Measurements from ENCODE around the gene ETV3.
A peak's percentile ranks its signal among the peaks of the same experiment; 100 is the strongest.

Gene ETV3

GRCh38 chr1:157158967-157159366 is 20.8 kb upstream of the ETV3 start:
- no peak for DNase-seq

- peak; percentile 16 for DNase-seq
Observed at GRCh38 chr1:157157501-157158190, 19.5 kb upstream of the ETV3 start.

- peak; percentile 49 for DNase-seq
Observed at GRCh38 chr1:157156058-157156541, 17.9 kb upstream of the ETV3 start.

GRCh38 chr1:157155658-157156057 is 17.5 kb upstream of the ETV3 start:
- no peak for DNase-seq

GRCh38 chr1:157154940-157155514 is 16.8 kb upstream of the ETV3 start:
- peak; percentile 80 for DNase-seq

- DNase-seq, result no peak
Observed at GRCh38 chr1:157154291-157154690, 16.1 kb upstream of the ETV3 start.

GRCh38 chr1:157153746-157154145 is 15.6 kb upstream of the ETV3 start:
- no peak for DNase-seq

GRCh38 chr1:157152510-157152909 is 14.3 kb upstream of the ETV3 start:
- no peak for DNase-seq

GRCh38 chr1:157151506-157151905 is 13.3 kb upstream of the ETV3 start:
- no peak for DNase-seq

- DNase-seq, result no peak
Observed at GRCh38 chr1:157151073-157151472, 12.9 kb upstream of the ETV3 start.

- no peak for DNase-seq
Observed at GRCh38 chr1:157150631-157151030, 12.4 kb upstream of the ETV3 start.

GRCh38 chr1:157147906-157148700 is 9.9 kb upstream of the ETV3 start:
- no peak for DNase-seq

GRCh38 chr1:157147037-157147436 is 8.8 kb upstream of the ETV3 start:
- no peak for DNase-seq

GRCh38 chr1:157146244-157146643 is 8.0 kb upstream of the ETV3 start:
- DNase-seq, result no peak

GRCh38 chr1:157145076-157145475 is 6.9 kb upstream of the ETV3 start:
- peak; percentile 23 for DNase-seq

GRCh38 chr1:157144509-157144908 is 6.3 kb upstream of the ETV3 start:
- DNase-seq, result no peak

- DNase-seq, result no peak
Observed at GRCh38 chr1:157142765-157143423, 4.7 kb upstream of the ETV3 start.

- no peak for DNase-seq
Observed at GRCh38 chr1:157142201-157142600, 4.0 kb upstream of the ETV3 start.

- DNase-seq, result no peak
Observed at GRCh38 chr1:157141212-157141855, 3.1 kb upstream of the ETV3 start.

- no peak for DNase-seq
Observed at GRCh38 chr1:157140063-157140588, 1.9 kb upstream of the ETV3 start.

- DNase-seq, result no peak
Observed at GRCh38 chr1:157139052-157139715, 989 bp upstream of the ETV3 start.

Data from NCI-H226 (cell line).